Dermis blood vessel endothelial cell (primary cell): ENCODE data around the gene SFMBT2. TPM values are rescaled to one million over a fixed set of nuclear protein-coding genes. Genes with fewer than 3 reads are reported as not detected.
"Not testable (repeated sequence)": the region's sequence is repeated elsewhere in the genome, so short reads cannot be mapped to it uniquely, and the experiment has no call there.

Experiments used
- DNase-seq: peaks from one replicate; pipeline ENCODE4 v3.0.0; 2010
- total RNA-seq: library from RNA; depleted of rRNA; stranded (reverse); fragments of >200 nt; gene quantifications from 2 replicates; pipeline ENCODE4 v1.2.3, GENCODE V29; 2014

Gene SFMBT2
- total RNA-seq, 1 donor from 2014 or later: 5.4 TPM

DNA sequence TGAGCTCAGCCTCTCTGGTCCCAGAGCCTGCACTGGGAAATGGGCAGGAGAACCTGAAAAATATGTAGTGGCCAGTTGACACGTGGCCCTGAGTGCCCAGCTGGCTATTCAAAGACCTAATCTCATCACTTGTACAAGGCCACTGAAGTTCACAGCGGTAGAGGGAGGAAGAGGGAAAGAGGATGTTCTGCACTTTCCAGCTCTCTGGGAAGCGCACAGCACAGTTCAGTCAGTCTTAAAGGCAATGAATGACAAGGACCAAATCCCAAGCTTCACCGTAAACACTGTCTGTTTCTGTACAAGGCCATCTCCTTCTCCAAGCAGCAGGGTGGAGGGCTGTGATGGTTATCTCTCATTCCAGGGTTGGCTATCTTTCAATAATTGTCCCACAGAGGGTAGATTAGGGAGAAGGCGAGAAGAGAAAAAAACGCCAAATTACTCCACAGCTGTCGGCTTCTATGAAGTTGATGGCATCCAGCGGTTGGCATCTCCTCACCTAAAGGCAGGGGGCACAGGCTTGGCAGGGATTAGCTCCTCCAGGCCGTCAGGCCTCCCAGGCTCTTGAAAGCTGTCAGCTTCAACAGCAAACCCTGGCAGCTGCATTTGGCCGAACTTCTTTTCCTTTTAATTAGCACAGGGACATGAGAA is 10.6 kb downstream of the SFMBT2 start:
- DNase-seq: no peak

DNA sequence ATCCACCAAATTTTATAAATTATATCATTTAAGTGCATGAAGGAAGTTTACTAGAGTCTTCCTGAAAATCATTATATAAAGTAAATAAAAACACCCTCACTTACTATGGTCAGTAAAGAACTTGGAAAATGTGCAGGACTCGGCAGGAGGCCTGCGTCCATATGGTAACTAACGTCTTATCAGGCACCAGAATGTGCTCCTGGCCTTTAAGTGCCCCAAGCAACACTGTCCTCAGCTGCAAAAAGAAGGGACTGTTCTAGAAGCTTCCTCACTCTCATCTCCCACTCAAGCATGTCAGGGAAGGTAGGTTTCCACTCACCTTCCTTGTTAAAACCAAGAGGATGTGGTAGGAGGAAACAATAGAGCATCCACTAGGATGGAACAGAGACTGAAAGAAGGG is 11.3 kb downstream of the SFMBT2 start:
- DNase-seq: no peak

DNA sequence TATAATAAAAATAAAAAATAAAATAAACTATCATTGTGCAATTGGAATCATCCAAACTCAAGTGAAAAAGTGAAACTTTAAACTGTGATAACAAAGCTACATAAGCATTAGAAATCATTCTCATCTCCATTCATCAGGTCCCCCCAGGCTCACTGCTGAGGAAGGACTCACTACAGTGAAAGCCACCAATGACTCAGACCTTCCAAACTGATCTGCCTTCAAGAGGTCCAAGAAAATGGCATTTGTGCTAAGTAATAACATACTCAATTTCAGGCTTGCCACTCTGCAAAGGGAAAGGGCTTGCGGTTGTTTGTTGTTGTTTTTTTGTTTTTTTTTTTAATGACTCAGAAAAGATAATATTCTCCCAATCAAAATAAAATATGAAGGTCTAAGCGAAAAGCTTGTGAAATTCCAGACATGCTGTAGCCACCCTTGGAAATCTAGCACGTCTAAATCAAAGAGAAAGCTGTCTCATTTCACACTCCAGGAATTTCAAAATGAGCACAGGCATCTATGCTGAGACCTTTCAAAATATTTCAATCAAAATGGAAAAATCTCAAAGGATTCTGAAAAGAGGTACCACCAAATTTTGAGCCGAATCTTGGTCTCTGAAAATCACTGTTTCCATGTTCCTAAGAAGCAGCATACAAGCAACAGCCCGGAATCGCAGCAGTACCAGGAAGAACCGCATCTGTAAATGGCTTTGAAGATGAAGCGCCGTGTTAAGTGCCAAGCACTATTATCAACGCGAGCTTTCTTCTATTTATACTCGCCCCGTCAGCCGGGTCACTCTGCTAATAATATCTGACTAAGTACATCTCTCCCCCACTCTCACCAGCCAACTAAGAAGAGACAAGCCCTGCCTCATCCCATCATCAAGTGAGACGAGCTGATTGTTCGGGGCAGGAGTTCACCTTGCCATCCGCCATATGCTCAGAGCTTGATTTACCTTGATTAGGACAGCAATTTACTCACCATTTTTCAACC is 13.5 kb downstream of the SFMBT2 start:
- DNase-seq: no peak

DNA sequence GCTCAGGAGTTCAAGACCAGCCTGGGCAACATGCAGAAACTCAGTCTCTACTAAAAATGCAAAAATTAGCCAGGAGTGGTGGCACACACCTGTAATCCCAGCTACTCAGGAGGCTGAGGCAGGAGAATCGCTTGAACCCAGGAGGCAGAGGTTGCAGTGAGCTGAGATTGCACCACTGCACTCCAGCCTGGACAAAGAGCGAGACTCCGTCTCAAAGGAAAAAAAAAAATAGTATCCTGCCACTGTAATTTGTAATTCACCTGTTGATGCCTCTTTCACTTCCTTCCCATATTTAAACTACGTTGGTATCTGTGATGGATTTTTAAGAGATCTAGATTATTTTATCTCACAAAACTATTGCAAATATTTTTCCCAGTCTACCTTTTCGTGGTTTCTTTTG is 18.5 kb downstream of the SFMBT2 start:
- not testable (repeated sequence) for DNase-seq

DNA sequence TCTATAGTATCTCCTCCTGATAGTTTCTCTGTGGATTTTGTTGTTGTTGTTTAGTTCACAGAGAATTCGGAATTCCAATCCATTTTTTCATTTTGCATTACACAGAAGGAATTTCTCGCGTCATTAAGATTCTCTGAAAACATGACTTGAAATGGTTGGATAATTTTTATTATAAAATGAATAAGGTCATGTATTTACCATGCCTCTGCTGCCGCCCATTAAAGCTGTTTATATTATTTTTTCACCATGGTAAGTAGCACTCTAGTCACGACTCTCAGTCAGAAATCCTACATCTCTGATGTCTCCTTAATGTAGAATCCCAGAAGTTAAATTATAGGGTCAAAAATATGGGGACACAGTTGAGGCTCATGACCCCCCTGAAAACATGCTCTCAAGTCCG is 19.1 kb downstream of the SFMBT2 start:
- no peak for DNase-seq

DNA sequence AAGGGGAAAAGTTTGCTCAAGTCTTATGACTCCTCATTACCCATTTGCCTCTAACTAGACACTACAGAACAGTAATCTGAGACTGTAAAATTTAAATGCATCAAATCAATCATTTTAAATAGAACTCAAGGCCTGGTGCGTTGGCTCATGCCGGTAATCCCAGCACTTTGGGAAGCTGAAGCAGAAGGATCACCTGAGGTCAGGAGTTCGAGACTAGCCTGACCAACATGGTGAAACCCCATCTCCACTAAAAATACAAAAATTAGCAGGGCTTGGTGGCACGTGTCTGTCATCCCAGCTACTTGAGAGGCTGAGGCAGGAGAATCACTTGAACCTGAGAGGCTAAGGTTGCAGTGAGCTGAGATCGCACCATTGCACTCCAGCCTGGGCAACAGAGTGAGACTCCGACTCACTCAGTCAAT is 20.1 kb downstream of the SFMBT2 start:
- DNase-seq: not testable (repeated sequence)

DNA sequence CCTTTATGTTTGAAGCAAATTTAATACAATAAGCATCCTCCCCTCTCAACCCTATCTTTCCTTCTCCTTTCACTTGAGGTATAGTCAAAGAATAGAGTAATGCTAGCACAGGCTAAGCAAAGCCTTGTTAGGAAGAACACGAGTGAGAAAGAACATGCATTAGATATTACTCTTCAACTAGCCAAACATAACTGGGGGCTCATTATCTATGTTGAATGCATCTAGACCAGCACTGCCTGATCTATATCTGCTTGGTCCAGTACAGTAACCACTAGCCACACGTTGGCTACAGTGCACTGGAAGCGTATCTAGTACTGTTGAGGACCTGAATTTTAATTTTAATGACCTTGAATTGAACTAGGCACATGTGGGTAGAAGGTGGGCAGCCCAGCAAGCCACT is 21.0 kb downstream of the SFMBT2 start:
- no peak for DNase-seq

DNA sequence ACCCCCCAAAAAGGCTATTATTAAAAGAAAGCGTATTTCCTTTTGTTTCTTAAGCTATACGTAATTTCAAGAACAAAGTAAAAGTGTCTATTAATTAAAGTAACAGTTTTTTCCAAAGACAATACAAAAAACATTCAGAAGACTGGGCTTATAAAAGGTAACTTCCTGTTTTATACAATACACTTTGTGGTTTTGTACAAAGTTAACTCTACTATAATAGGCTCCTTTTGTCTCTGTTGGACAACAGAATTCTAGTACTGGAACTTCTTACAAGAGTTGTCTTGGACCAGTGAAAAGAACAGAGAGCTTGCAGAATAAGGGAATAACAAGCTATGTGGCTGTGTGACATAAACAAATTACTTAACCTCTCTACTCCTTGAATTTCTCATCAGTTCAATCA is 21.5 kb downstream of the SFMBT2 start:
- DNase-seq: no peak

DNA sequence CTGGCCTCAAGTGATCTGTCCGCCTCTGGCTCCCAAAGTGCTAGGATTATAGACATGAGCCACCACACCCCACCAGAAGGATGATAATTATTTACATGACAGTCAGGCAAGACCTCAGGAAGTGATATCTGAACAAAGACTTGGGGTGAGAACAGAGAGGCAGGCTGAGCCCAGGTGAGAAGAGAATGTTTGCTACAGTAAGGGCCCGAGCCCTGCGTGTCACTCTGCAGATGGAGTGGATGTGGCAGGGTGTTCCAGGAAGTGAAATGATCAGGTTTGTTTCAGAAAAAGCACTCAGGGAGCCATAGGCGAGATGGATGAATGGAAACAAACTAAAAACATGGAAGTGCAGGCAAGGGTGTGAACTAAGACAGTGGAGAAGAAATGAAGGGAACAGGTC is 22.2 kb downstream of the SFMBT2 start:
- no peak for DNase-seq

DNA sequence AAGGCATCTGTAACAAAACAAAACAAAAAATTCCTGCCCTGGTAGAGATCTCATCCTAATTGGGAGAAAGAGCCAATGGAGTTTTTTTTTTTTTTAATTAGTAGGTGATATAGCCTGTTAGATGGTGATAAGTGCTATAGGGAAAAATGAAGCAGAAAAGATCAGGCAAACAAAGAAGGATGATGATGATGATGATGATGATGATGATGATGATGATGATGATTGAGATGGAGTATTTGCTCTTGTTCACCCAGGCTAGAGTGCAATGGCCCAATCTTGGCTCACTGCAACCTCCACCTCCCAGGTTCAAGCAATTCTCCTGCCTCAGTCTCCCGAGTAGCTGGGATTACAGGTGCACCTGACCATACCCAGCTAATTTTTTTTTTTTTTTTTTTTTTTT is 22.7 kb downstream of the SFMBT2 start:
- DNase-seq: not testable (repeated sequence)

DNA sequence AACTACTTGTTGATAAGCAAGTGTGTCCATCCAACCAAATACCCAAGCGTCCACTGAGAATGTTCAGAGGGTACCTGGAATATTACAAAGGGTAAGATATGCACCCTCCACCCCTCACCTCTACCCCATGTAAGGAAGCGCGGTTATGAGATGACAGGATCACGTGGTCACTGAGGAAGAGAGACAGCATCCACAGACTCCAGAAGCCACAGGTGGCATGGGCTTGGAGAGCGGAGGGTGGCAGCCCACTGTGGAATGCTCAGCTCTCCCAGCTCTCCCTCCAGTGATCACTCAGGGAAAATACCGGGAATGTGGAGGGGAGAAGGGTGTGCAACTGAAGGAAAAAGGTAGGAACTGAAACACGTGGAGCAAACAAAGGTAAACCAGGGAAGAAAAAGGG is 25.7 kb downstream of the SFMBT2 start:
- DNase-seq: no peak

DNA sequence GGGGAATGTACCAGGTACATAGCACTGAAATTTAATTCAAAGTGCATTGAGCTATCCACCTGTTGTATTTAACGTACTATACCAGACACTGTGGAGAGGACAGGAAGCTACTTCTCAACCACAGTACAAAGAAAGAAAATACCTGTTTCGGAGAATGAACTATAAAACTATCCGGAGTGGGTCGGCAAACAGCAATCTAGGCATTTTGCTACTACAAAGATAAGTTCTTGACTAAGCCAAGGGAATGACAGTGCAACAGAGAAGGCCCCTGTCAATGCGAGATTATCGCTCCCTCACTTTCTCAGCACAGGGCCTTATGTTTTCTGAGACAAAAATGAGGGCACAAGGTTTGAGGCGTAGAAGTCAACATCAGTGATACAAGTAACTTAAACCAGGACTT is 27.4 kb downstream of the SFMBT2 start:
- no peak for DNase-seq

DNA sequence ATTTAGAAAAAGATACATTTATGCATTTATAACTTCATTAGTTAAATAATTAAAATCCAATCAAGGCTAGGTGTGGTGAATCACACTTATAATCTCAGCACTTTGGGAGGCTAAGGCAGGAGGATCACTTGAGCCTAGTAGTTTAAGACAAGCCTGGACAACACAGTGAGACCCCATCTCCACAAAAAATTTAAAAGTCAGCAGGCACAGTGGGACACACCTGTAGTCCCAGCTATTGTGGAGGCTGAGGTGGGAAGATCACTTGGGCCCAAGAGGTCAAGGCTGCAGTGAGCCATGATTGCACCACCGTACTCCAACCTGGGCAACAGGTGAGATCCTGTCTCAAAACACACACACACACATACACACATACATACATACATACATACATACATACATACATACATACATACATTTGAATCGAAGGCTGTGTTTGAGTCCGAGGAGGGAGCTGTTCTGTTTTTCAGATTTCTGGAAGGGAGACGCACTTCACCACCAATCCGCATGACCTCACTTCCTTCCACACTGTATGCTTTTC is 30.1 kb downstream of the SFMBT2 start:
- no peak for DNase-seq

DNA sequence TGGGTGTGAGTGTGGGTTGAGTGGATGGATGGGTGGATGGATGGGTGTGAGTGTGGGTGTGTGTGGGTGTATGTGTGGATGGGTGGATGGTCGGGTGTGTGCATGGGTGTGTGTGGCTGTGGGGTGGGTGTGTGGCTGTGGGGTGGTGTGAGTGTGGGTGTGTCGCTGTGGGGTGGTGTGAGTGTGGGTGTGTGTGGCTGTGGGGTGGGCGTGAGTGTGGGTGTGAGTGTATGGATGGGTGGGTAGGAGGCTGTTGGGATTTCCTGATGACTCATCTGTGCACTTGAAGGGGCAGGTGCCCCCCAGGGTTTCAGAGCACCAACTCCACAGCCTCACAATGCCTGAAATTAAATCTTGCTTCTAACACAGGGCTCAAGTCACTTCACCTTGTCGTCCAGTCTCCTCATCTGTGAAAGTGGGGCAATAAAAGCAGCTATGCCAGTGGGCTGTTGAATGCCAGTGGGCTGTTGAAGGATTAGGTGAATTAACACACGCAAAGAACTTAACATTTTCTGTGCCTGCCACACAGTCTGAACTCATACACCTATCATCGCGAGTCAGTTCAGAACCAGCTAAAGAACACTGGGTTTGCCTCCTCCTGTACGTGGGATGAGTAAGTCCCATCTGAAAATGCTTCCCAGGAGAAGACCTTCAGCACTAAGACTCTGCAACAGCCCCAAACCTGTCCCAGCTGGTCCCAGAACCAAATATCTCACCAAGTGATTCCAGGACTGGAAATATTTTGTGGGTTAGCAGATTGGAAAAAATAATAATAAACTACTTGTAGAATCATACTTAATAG is 32.0 kb downstream of the SFMBT2 start:
- DNase-seq: no peak

DNA sequence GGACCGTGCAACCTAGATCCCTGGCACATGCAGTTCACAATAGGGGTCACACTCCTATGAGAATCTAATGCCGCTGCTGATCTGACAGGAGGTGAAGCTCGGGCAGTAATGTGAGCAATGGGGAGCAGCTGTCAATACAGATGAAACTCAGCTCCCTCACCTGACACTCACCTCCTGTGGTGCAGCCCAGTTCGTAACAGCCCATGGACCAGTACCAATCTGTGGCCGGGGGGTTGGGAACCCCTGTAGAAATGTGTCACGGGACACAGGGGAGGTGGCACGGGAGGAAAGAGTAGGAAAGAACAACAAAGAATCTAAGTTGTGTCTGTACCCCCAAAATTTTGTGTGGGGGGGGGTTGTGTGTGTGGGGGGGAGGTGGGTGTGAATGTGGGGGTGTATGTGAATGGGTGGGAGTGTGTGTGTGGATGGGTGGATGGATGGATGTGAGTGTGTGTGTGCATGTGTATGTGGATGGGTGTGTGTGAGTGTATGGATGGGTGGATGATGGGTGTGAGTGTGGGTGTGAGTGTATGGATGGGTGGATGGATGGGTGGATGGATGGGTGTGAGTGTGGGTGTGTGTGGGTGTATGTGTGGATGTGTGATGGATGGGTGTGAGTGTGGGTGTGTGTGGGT is 33.1 kb downstream of the SFMBT2 start:
- DNase-seq: no peak

DNA sequence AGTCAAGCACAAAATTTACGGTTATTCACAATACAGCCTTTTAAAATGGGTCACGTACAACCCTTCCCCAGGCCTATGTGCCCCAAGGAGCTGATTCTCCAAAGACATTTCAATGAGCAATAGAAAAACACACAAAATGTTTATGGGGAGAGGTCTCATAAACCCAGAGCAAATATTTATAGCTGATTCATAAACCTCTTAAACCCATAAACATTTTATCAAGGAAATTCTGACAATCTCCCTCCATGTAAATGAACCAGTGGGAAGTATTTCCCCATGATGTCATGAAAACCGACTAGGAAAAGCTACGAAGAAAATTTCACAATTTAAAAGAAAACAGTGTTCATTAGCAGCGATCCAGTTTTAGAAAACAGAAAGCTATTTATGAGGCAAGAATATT is 36.0 kb downstream of the SFMBT2 start:
- DNase-seq: no peak

DNA sequence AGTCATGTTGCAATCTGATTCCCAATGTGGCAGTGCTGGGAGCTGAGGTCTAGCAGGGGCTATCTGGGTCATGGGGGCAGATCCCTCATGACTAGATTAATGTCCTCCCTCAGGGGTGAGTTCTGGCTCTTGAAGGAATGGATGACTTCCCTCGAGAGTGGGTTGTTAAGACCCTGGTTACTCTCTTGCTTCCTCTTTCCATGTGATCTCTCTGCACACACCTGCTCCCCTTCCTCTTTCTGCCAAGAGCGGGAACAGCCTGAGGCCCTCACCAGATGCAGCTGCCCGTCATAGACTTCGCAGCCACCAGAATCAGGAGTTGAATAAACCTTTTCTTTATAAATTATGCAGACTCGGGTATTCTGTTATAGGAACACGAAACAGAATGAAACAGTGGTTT is 37.8 kb downstream of the SFMBT2 start:
- DNase-seq: no peak

DNA sequence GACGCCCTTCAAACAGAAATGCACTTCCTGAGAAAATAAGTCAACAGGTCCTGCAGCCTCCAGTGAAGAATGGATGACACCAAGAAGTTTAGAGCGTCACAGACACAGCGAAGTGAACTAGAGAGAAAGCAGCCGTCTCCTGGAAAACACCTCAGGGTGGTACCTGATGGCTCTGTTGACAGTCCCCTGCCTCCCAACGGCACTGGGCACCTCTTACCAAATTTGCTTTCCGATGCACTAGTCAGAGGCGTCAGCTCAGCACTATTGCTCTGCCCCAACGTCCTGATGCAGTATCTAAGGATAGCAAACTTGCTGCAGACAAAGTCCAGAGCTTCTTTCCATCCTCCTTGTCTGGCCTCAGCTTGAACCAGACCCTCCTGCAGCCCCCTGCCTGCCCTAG is 38.3 kb downstream of the SFMBT2 start:
- DNase-seq: no peak

DNA sequence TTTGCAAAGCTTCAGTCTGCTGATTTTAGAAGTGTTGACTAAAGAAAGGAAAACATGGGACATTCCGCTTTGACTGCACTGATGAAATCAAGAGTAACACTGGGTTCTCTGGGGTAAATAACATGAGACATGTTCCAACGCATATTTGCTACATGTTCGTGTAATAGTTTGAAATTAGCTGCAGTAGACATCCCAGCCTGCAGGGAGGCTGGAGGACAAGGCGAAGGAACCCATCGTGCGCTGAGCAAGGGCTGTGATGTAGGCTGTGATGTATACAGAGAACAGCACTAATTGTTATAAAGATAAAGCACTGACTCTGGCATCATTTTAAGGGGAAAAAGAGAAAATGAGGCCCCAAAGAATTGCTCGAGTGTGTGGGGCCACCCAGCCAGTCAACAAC is 40.3 kb downstream of the SFMBT2 start:
- no peak for DNase-seq

DNA sequence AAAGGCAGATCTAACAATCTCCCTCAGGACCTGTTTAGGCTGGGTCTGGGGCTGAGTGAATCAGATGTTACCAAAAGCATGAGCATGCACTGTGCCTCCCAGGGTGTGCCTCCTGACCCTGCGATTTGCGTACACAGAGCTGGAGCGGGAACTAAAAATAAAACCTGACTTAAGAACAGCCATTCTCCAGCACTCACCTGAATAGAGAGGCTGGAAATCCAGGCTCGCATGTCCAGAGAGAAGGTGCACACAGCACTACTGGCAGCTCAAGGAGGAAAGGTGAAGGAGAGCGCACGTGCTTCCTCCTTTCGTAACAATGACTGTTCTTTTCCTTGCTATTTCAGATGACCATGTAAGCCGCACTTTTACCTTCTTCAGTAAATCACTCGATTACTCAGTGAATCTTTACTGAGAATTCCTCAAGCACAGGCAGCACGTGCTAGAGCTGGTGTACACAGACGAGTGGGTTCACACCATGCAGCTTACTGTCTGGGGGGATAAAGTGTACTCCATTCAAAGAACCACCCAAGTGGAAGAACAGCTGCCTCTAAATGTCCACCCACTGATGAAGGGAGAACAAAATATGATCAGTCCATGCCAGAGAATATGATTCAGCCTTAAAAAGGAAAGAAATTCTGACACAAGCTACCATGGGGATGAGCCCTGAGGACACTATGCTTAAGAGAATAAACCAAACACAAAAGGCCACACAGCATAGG is 45.6 kb downstream of the SFMBT2 start:
- DNase-seq: no peak

DNA sequence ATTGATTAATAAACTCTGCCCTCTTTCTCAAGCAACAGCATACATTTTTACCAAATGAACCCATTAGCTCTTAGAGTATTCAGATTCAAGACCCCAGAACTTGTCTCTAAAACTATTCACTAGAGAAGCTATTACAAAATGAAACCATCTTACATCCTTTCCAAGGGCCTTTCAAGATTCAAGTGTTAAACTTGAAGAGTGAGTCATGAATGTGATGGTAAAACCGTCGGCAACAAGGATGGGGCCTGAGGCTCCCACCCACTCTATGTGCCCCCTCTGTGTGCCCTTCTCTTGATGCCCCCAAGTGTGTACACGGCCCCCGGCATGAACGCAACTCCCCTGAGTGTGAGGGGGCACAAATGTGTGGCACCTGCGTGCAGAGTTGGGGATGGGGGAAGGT is 46.4 kb downstream of the SFMBT2 start:
- no peak for DNase-seq

DNA sequence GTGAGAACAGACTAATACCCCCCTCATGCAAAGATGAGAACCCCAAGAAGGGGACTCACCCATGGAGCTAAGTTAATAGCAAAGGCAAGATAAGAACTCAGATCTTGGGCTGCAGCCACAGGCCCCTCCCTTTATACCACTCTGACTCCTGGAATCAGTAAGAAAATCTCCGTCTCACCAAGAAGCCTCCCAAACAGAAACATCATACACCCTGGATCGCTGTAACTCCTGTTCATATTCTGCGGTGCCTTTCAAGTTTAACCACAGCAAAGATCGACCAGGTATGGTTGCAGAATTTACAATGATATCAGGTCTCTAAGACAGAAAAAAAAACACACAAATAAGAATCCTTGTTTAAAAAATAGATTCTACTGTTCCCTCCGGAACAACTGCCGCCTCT is 47.1 kb downstream of the SFMBT2 start:
- no peak for DNase-seq
